Sigmoid colon (tissue), 4 donors: ENCODE data around the gene GP2.

Experiments used
- CTCF ChIP-seq, 4 experiments: fragments of 450-650 bp in 3 of 4; fragments of 200-600 bp in 1 of 4; IDR thresholded peaks; one replicate each; pipeline ENCODE4 v1.5.1; 2016 to 2019; ENCODE audit warnings: antibody characterized with exemption in 4 of 4, mild to moderate bottlenecking in 3 of 4, moderate library complexity in 2 of 4
- EP300 ChIP-seq, 4 donors: sonication (generic); formaldehyde crosslinking; IDR thresholded peaks; one replicate each; pipeline ENCODE4 v1.6.1; 2017; ENCODE audit warnings: antibody characterized with exemption in 4 of 4
- POLR2A ChIP-seq, 2 donors: fragments of 450-650 bp; IDR thresholded peaks; one replicate each; pipeline ENCODE4 v1.6.1; 2016; ENCODE audit warnings: antibody characterized with exemption in 2 of 2, mild to moderate bottlenecking in 2 of 2, moderate library complexity in 2 of 2
- POLR2AphosphoS5 ChIP-seq, 4 donors: sonication (generic); formaldehyde crosslinking; IDR thresholded peaks; one replicate each; pipeline ENCODE4 v1.6.1; 2017; ENCODE audit warnings: antibody characterized with exemption in 4 of 4

- TF ChIP-seq POLR2A (IDR thresholded peaks at IDR 0.05), result no peak
- TF ChIP-seq CTCF (IDR thresholded peaks at IDR 0.05), result no peak
- no peak for TF ChIP-seq EP300 (IDR thresholded peaks at IDR 0.05)
- no peak for TF ChIP-seq POLR2AphosphoS5 (IDR thresholded peaks at IDR 0.05)
Measured at GRCh38 chr16:20308266-20308665, 19.0 kb downstream of the GP2 start.
